Upper lobe of left lung (tissue), 4 donors: ENCODE measurements around the gene ST6GALNAC1.

Experiments used
- CTCF ChIP-seq, 6 experiments: fragments of 450-650 bp in 4 of 6; fragments of 200-600 bp in 2 of 6; sonication (generic) in 2 of 6; IDR thresholded peaks; one replicate each; pipeline ENCODE4 v1.5.1; 2016 to 2019; ENCODE audit warnings: antibody characterized with exemption in 6 of 6
- EP300 ChIP-seq, 4 donors: sonication (generic); formaldehyde crosslinking; IDR thresholded peaks; one replicate each; pipeline ENCODE4 v1.5.1; 2017; ENCODE audit warnings: antibody characterized with exemption in 4 of 4, control low read depth in 2 of 4
- POLR2A ChIP-seq, 4 donors: fragments of 450-650 bp; IDR thresholded peaks; one replicate each; pipeline ENCODE4 v1.5.1; 2016 to 2017; ENCODE audit warnings: antibody characterized with exemption in 4 of 4, mild to moderate bottlenecking in 2 of 4

GRCh38 chr17:76660656-76661042, 17.1 kb upstream of the ST6GALNAC1 start:
- TF ChIP-seq CTCF (IDR thresholded peaks at IDR 0.05) (no peak), POLR2A (IDR thresholded peaks at IDR 0.05) (no peak), EP300 (IDR thresholded peaks at IDR 0.05) (no peak)
